Epithelial cell of esophagus (primary cell): ENCODE measurements around the gene CBY1.

ENCODE experiments used
- DNase-seq: peaks from one replicate; pipeline ENCODE4 v3.0.0; 2010; ENCODE audit warnings: low read depth
- H3K4me3 ChIP-seq: 2 replicates; pipeline ENCODE4 v1.5.1; 2011; ENCODE audit warnings: mild to moderate bottlenecking, low read length, control low read depth
- TF ChIP-seq, protein P1 (sequence below): IDR thresholded peaks from 2 replicates; pipeline ENCODE4 v1.5.1; 2011; ENCODE audit warnings: low read depth, mild to moderate bottlenecking, low read length, control low read depth, inconsistent platforms; ENCODE audit not compliant: insufficient read depth; ENCODE audit errors: missing control alignments

CBY1 gene

DNA sequence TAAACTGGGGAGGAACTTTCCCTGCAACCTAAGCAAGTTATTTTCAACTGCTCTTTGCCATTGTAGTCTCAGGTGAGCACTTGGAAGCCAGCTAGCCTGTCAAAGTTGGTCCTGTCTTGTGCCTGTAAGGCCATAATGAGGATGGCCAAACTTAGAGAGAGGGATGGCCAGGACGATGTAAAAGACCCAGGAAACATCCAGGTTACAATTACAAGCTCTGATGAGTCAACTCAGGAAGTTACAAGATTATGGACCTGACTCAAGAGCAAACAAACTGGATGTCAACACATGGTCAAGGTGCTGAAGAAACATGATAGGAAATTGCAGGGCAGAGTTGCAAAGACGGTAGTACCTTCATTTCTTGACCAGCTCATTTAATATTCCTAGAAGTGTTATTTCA is 50.9 kb downstream of the CBY1 start:
- TF ChIP-seq, protein P1, sequence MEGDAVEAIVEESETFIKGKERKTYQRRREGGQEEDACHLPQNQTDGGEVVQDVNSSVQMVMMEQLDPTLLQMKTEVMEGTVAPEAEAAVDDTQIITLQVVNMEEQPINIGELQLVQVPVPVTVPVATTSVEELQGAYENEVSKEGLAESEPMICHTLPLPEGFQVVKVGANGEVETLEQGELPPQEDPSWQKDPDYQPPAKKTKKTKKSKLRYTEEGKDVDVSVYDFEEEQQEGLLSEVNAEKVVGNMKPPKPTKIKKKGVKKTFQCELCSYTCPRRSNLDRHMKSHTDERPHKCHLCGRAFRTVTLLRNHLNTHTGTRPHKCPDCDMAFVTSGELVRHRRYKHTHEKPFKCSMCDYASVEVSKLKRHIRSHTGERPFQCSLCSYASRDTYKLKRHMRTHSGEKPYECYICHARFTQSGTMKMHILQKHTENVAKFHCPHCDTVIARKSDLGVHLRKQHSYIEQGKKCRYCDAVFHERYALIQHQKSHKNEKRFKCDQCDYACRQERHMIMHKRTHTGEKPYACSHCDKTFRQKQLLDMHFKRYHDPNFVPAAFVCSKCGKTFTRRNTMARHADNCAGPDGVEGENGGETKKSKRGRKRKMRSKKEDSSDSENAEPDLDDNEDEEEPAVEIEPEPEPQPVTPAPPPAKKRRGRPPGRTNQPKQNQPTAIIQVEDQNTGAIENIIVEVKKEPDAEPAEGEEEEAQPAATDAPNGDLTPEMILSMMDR: no peak
- peak; percentile 86 for DNase-seq
- peak overlapping the region; percentile 68 for H3K4me3 ChIP-seq

DNA sequence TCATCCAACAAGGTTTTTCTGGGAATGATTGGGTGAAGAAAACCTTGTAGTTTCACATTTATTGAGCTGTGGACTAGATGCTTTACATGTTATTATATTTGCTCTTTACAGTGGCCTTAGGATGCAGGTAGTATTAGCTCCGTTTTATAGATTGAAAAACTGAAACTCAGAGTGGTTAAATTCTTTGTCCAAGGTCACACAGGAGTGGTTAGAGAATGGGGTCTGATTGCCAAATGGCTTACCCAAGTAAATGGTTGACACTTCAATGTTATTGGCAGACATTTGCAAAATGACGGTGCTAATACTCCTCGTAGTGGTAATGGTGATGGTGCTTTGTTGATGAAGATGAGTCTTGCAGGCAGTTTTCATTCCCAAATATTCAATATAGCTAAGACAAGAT is 51.5 kb downstream of the CBY1 start:
- DNase-seq: no peak
- no peak overlapping the region for H3K4me3 ChIP-seq
- TF ChIP-seq, protein P1: no peak

DNA sequence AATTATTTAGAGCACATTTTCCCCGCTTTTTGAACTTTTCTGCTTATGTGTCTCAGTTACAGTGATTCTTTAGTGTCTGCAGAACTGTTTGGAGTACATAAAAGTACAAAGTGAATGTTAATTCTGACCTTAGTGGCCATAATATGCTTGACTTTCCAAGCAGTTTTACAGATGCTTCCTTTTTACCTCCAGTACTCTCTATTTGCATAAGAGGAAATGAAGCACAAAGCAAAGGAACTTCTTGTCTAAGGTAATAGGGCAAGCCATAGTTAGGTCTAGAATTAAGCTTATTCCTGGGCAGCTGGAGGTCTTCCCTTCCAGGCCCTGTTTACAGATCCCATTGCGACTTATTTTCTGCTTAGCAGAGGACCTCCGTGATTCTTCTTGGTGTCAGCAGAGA is 52.9 kb downstream of the CBY1 start:
- DNase-seq: no peak
- TF ChIP-seq, protein P1: no peak
- H3K4me3 ChIP-seq: no peak overlapping the region

DNA sequence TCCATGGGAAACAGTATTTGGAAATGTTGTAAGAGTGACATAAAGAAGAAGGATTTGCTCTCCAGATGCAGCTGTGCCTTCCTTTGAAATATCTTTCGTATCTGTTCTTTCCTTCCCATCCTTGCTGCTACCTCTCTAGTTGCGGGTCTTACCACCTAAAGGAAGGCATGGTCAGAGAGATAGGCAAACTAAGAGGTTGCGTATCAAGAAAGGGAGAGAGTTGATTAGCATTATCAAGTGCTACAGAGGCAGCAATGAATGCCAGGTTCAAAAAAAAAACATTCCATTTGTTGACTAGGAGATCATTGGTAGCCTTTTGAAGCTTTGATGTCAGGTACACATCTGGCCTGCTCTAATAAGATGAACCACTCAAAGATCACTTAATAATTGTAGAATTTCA is 53.9 kb downstream of the CBY1 start:
- H3K4me3 ChIP-seq: no peak overlapping the region
- no peak for DNase-seq
- TF ChIP-seq, protein P1: no peak

DNA sequence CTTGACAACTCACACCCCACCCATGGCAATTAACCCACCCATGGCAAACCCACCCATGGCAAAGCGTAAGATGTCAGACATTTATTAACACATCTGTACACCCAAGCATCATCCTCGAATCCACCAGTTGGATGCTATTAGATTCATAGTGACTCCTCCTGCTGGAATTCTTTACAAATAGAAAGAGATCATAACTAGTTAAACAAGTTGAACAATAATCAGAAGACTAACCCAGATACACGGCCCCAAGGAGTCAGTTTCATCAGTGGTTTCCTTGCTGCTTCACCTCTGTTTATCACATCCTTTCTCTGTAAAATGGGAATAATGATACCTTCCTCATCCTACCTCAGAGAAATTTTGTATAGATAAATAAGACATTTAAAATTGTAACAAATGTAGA is 54.4 kb downstream of the CBY1 start:
- DNase-seq: peak; percentile 74

DNA sequence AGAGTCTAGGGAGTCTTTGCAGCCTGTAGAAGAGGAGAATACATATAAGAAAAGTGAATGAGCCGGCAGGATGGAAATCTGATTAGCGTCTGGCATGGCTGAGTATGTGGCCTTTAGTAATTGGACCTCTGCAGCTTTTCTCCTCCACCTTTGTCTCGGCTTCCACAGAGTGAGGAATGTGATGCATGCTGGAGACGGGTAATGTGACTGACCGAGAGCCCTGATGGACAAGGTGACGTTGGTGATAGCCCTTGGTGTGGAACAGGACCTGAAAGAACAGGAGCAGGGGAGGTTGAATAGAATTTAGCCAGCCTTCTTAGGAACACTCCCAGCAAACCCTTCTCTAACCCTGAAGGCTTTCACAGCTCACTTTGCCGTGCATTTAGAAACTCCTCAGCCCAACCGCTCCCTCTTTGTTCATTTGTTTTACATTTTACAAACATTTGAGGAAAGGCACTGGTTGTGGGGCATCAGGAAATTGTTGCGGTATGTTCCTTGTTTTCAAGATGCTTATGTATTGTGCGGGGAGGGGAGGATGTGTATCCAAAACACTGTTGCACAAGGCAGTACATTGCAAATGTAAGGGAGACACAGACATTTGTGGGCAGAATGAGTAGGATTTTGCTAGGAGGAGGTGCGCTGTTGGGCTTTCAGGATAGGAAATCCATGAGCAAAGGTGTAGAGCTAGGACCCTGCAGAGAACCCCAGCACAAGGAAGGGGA is 56.2 kb downstream of the CBY1 start:
- no peak overlapping the region for H3K4me3 ChIP-seq
- DNase-seq: no peak

More for the DNA sequence above, 54.4 kb downstream of the CBY1 start:
- no peak overlapping the region for H3K4me3 ChIP-seq
- TF ChIP-seq, protein P1: no peak

More for the DNA sequence above, 56.2 kb downstream of the CBY1 start:
- TF ChIP-seq, protein P1: no peak
